NCI-H146 treated with DMSO at 0.1 percent for 48 hours (cell line): ENCODE data around the gene N4BP2.

Source experiments
- DNase-seq: peaks from one replicate; lab custom pipeline; 2025; ENCODE audit not compliant: unreplicated experiment; lab: John Stamatoyannopoulos, UW

The N4BP2 gene

GRCh38 chr4:40190465-40190864, 133.8 kb downstream of the N4BP2 start:
- DNase-seq = peak; percentile 57

DNA sequence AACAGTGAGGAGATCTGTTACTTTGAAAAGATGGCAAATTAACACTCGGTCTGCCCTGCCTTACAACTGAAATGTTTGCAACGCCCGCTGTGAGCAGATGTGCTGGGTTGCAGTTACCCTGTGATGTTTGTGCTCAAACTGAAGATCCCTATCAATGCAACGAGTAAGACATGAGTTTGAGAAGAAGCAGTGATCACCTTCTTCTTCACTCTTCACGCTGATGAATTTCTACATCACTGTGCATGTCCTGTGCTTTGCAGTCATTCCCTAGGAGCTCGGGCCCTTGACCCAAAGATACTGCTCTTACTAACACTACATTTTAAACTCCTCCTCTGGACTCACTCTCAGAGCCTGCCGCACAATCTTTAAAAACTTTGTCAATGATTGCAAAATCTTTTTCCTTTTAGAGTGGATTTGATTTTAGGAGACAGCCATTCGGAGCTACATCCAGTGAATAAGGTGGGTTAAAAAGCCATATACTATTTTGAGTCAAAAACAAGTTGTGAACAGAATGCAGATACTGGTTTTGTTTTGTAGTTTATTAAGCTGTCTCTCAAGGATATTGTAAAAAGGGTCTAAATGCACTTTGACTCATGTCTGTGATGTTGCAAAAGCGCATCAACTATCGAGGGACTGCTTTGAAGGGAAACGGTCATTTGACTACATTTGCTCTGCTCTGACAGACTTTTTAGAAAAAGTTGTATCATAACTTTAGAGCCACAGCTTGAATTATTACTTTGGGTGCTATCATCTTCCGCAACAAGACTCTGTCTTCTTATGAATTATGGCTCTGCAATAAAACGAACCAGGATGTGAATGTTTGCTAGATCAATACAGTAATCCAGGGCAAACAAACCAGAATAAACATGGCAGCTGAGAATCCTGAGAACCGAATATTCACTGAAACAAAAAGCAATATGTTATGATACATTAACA, 134.5 kb downstream of the N4BP2 start:
- DNase-seq = peak; percentile 89

- no peak for DNase-seq
Observed at GRCh38 chr4:40192114-40193015, 135.7 kb downstream of the N4BP2 start.

- no peak for DNase-seq
Observed at GRCh38 chr4:40193016-40193571, 136.4 kb downstream of the N4BP2 start.

GRCh38 chr4:40193578-40193977, 136.9 kb downstream of the N4BP2 start:
- no peak for DNase-seq

DNA sequence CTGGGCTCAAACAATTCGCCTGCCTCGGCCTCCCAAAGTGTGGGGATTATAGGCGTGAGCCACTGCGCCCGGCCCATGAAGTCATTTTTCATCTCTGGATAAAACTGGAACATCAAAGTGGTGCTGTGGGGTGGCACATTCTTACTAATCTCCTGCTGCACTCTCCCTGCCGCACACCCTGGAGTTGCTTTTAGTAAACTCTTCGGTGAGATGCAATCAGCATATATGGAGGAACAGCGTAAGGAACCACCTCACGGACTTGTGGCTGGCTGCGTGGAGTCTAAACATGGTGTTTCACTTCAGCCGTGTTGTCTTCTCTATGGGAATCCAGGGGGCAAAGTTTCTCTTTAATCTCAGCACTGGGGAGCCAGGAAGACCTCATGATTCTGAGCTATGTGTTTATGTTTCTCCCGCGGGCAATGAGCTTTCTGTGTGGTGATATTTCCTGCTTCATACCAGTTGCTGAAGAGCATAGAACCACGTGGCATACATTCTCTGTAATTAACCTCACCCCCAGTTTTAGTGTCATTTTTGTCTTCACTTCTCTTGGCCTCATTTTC, 138.0 kb downstream of the N4BP2 start:
- DNase-seq = no peak

DNA sequence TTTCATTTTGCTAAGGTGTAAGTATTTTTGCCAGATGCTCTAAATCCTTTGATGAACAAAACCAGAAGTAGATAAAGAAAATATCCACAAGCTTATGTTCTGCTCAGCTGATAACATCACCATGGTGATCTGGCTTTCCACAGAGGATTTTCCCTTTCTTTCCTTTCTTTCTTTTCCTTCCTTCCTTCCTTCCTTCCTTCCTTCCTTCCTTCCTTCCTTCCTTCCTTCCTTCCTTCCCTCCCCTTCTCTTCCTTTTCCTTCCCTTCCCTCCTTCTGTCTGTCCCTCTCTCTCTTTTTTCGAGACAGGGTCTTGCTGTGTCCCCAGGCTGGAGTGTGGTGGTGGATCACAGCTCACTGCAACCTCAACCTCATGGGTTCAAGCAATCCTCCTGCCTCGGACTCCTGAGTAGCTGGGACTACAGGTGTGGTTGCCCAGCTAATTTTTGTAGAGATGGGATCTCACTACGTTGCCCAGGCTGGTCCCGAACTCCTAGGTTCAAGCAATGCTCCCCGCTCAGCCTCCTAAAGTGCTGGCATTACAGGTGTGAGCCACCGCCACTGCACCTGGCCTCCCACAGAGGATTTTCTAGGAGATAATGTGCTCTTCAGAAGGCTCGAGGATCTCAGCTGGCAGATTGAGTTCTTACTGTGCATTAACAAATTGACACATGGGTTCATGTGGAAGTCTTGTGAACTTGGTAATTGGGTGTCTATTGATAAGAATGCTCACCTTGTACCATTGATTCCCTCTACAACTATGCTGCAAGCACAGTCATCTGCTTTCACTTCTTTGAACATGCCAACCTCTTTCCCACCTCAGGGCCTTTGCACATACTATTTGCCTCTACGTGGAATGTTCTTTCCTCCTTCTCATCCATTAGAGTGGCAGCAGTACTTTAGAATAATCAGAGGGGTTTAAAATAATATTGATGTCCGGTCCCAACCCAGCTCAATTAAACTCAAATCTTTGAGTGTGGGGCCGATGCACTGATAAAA, 138.8 kb downstream of the N4BP2 start:
- DNase-seq = no peak

GRCh38 chr4:40196272-40196671, 139.6 kb downstream of the N4BP2 start:
- no peak for DNase-seq

DNA sequence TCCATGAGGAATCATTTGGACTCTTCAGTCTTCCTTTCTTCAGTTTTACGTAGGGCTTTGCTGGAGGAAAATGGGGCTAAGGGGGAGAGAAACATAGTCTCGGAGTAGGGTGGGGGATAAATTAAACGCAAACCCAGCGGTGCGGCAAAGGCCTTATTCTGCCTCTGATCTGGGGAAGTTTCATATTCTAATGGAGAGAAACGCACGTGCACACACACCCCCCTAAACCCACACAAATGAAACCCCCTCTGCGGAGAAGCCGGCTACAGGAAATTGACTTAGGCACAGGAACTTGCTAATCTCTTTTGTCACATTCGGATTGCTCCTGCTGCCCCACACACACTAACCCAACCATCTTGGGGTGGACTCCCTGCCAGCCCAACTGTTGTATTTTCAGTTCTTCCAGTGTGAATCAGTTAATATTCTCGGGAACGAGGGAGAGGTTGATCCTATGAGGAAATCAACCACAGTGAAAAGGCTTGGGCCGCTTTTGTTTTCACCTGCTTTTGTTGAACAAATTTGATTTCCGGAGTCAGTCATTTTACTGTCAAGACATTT, 140.2 kb downstream of the N4BP2 start, which contains the start of gene RHOH:
Gene RHOH, plus strand, starts transcription at position 308 of the 558 bp plus-strand sequence. CDS start 46,356 bp downstream, outside the sequence.
- no peak for DNase-seq

- DNase-seq = no peak
Observed at GRCh38 chr4:40197879-40198689, 141.4 kb downstream of the N4BP2 start.

DNA sequence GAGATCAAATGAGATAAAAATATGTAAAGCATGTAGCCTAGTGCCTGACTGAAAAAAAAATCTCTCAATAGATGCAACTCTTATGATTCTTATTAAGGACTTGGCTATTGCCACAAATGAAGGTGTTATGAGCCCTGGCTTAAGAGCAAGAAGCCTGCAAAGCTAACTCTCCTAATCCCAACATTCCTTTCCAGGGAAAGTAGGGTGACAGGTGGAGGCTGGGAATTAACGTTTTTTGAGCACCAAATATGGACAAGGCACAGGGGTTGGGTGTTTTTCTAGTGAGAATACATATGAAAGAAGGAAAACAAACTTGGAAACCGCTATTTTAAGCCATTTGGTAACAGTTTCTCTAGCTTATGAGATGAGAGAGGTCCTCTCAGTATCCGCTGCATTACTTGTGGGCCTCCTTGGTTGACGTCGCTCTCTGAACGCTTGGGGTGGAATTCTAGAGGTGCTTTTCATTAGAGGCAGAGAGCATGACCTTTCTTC, 142.6 kb downstream of the N4BP2 start:
- DNase-seq = no peak

GRCh38 chr4:40199999-40200874, 143.6 kb downstream of the N4BP2 start:
- DNase-seq = no peak

GRCh38 chr4:40200875-40201801, 144.5 kb downstream of the N4BP2 start:
- no peak for DNase-seq

DNA sequence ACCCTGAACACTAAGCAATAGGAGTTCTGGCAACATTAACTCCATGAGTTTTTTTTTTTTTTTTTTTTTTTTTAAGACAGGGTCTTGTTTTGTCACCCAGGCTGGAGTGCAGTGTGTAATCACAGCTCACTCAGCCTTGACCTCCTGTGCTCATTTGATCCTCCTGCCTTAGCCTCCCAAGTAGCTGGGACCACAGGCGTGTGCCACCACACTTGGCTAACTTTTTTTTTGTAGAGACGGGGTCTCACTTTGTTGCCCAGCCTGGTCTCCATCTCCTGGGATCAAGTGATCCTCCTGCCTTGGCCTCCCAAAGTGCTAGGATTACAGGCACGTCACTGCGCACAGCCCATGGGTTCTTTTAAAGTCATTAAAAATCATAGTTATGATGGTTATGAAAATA, 145.2 kb downstream of the N4BP2 start:
- DNase-seq = no peak

DNA sequence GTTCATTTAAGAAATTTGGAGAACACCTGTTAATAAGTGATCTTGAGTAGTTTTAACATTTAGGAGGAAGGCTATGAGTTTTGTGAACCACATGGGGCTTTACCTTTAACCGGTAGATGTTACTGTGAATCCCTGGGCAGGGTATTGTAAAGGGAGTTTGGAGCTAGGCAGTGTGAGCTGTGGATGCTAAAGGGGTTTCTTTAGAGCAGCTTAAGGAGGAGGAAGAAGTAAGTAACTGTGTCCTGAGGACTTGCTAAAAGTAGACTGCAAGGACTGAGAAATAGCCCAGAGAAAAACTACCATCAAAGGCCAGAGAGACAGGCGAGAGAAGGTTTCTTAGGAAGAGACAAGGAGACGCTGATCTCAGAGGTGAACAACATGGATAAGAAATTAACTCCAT, 145.8 kb downstream of the N4BP2 start:
- DNase-seq = no peak

- no peak for DNase-seq
Observed at GRCh38 chr4:40204507-40205258, 148.0 kb downstream of the N4BP2 start.
